Central memory CD4-positive, alpha-beta T cell (primary cell): ENCODE results near the gene C5AR2.
"Not testable (repeated sequence)": the region's sequence is repeated elsewhere in the genome, so short reads cannot be mapped to it uniquely, and the experiment has no call there.

Source experiments
- DNase-seq: peaks from one replicate; pipeline ENCODE4 v3.0.0; 2022

Gene C5AR2

GRCh38 chr19:47363758-47364531, 32.0 kb downstream of the C5AR2 start:
- no peak for DNase-seq

- not testable (repeated sequence) for DNase-seq
Measured at GRCh38 chr19:47365455-47365854, 33.5 kb downstream of the C5AR2 start.

GRCh38 chr19:47370045-47370611, 38.2 kb downstream of the C5AR2 start:
- no peak for DNase-seq

- no peak for DNase-seq
Measured at GRCh38 chr19:47371261-47371660, 39.3 kb downstream of the C5AR2 start.

GRCh38 chr19:47372603-47373002, 40.6 kb downstream of the C5AR2 start:
- no peak for DNase-seq

GRCh38 chr19:47373246-47374240, 41.6 kb downstream of the C5AR2 start:
- no peak for DNase-seq

GRCh38 chr19:47374876-47375693, 43.1 kb downstream of the C5AR2 start:
- DNase-seq: no peak

- no peak for DNase-seq
Measured at GRCh38 chr19:47375694-47376588, 44.0 kb downstream of the C5AR2 start.

- DNase-seq: no peak
Measured at GRCh38 chr19:47376589-47377144, 44.7 kb downstream of the C5AR2 start.

GRCh38 chr19:47377208-47377701, 45.3 kb downstream of the C5AR2 start:
- DNase-seq: no peak

- no peak for DNase-seq
Measured at GRCh38 chr19:47377801-47378200, 45.8 kb downstream of the C5AR2 start.

- DNase-seq: no peak
Measured at GRCh38 chr19:47378246-47378645, 46.3 kb downstream of the C5AR2 start.

- DNase-seq: no peak
Measured at GRCh38 chr19:47379381-47379938, 47.5 kb downstream of the C5AR2 start.

GRCh38 chr19:47380559-47380958, 48.6 kb downstream of the C5AR2 start:
- no peak for DNase-seq

- no peak for DNase-seq
Measured at GRCh38 chr19:47381121-47381520, 49.1 kb downstream of the C5AR2 start.

GRCh38 chr19:47381653-47382279, 49.8 kb downstream of the C5AR2 start:
- DNase-seq: no peak

GRCh38 chr19:47383890-47384289, 51.9 kb downstream of the C5AR2 start:
- DNase-seq: not testable (repeated sequence)

- not testable (repeated sequence) for DNase-seq
Measured at GRCh38 chr19:47384533-47384932, 52.6 kb downstream of the C5AR2 start.

GRCh38 chr19:47386582-47386981, 54.6 kb downstream of the C5AR2 start:
- DNase-seq: not testable (repeated sequence)

GRCh38 chr19:47387623-47388022, 55.6 kb downstream of the C5AR2 start:
- DNase-seq: not testable (repeated sequence)
